H1 (cell line): ENCODE measurements around the gene LRRTM3. TPM values are rescaled to one million over a fixed set of nuclear protein-coding genes. Genes with fewer than 3 reads are reported as not detected.

Experiments used
- CTCF ChIA-PET: fragments of 300-600 bp; sonication (Branson Sonifier 250); formaldehyde crosslinking; loops from one replicate; lab custom pipeline; 2021; ENCODE audit not compliant: partially characterized antibody; lab: Charles Lee
- POLR2A ChIA-PET: fragments of 300-600 bp; sonication (Branson Sonifier 250); formaldehyde crosslinking; loops from one replicate; lab custom pipeline; 2021; ENCODE audit warnings: inconsistent platforms; ENCODE audit not compliant: partially characterized antibody; lab: Charles Lee
- DNase-seq, 2 experiments: peaks; one replicate each; pipeline versions ENCODE4 v3.0.0 to v3.0.0-alpha.2; 2010 to 2022; ENCODE audit warnings: low spot score in 2 of 2, low read depth in 1 of 2, mixed read lengths in 1 of 2
- FAIRE-seq: peaks from 2 replicates; lab custom pipeline; 2011; peaks lifted over from hg19 to GRCh38; lab: Jason Lieb, UNC
- H2AFZ ChIP-seq: 2 replicates; pipeline ENCODE4 v1.8.1; 2012; ENCODE audit warnings: low read length, inconsistent platforms
- H2AK5ac ChIP-seq: 2 replicates; pipeline ENCODE4 v1.6.1; 2013; ENCODE audit warnings: low read depth, low read length
- H2BK120ac ChIP-seq: replicated peaks from 2 replicates; pipeline ENCODE3; 2013; ENCODE audit warnings: low read depth, low read length, inconsistent platforms
- H2BK12ac ChIP-seq: 2 replicates; pipeline ENCODE4 v1.6.1; 2013; ENCODE audit warnings: low read depth, low read length
- H2BK15ac ChIP-seq: 2 replicates; pipeline ENCODE4 v1.6.1; 2013; ENCODE audit warnings: low read length
- H2BK20ac ChIP-seq: 2 replicates; pipeline ENCODE4 v1.6.1; 2013; ENCODE audit warnings: low read length
- H2BK5ac ChIP-seq: 2 replicates; pipeline ENCODE4 v1.6.1; 2013; ENCODE audit warnings: low read depth, low read length
- H3K14ac ChIP-seq: 2 replicates; pipeline ENCODE4 v1.6.1; 2013; ENCODE audit warnings: inconsistent platforms; ENCODE audit not compliant: insufficient read length
- H3K18ac ChIP-seq: 2 replicates; pipeline ENCODE4 v1.6.1; 2013; ENCODE audit warnings: low read length; ENCODE audit errors: extremely low read depth
- H3K23ac ChIP-seq: 2 replicates; pipeline ENCODE4 v1.6.1; 2013; ENCODE audit warnings: inconsistent platforms; ENCODE audit not compliant: insufficient read length
- H3K23me2 ChIP-seq: 2 replicates; pipeline ENCODE4 v1.6.1; 2013; ENCODE audit warnings: low read depth, low read length
- H3K27ac ChIP-seq: 2 replicates; pipeline ENCODE4 v1.6.1; 2011; ENCODE audit warnings: low read depth, low read length, inconsistent platforms
- H3K27me3 ChIP-seq, 4 experiments: replicated peaks in 1 of 4; 1 replicate in 1 of 4; 2 replicates in 3 of 4; pipeline versions ENCODE4 v1.6.1 to v1.8.1; 2011 to 2013; ENCODE audit warnings: low read length in 3 of 4, mild to moderate bottlenecking in 3 of 4, inconsistent platforms in 2 of 4, mixed read lengths in 2 of 4, moderate library complexity in 1 of 4; ENCODE audit not compliant: control insufficient read depth in 3 of 4, insufficient read depth in 3 of 4; ENCODE audit errors: extremely low read depth in 1 of 4
- H3K36me3 ChIP-seq, 4 experiments: 2 replicates each; pipeline versions ENCODE4 v1.6.1 to v1.8.1; 2011 to 2013; ENCODE audit warnings: mild to moderate bottlenecking in 4 of 4, low read length in 3 of 4, moderate library complexity in 2 of 4, control low read depth in 1 of 4, inconsistent platforms in 1 of 4; ENCODE audit not compliant: insufficient read depth in 4 of 4, control insufficient read depth in 2 of 4
- H3K4ac ChIP-seq: replicated peaks from 2 replicates; pipeline ENCODE3; 2013; ENCODE audit warnings: low read length, low read depth, mixed read lengths, inconsistent platforms; ENCODE audit not compliant: insufficient read length
- H3K4me1 ChIP-seq, 4 experiments: replicated peaks in 1 of 4; 1 replicate in 1 of 4; 2 replicates in 3 of 4; pipeline versions ENCODE4 v1.6.1 to v1.8.1; 2011 to 2013; ENCODE audit warnings: low read length in 3 of 4, inconsistent platforms in 2 of 4, mixed read lengths in 1 of 4; ENCODE audit not compliant: insufficient read depth in 4 of 4, control insufficient read depth in 3 of 4
- H3K4me2 ChIP-seq, 2 experiments: 2 replicates each; pipeline versions ENCODE4 v1.6.1 to v1.8.1; 2011 to 2013; ENCODE audit warnings: low read depth in 2 of 2, low read length in 2 of 2, control low read depth in 1 of 2, inconsistent platforms in 1 of 2, mild to moderate bottlenecking in 1 of 2; ENCODE audit not compliant: insufficient read depth in 1 of 2
- H3K4me3 ChIP-seq, 4 experiments: fragments of 200-600, 300-600 bp in 1 of 4; sonication (generic), shearing (Covaris generic), sonication (Bioruptor Twin) in 1 of 4; 2 replicates each; pipeline versions ENCODE4 v1.5.1 to v1.8.1; 2011 to 2016; ENCODE audit warnings: low read length in 4 of 4, low read depth in 3 of 4, control low read depth in 2 of 4, inconsistent platforms in 2 of 4, mild to moderate bottlenecking in 2 of 4, mixed read lengths in 1 of 4, moderate library complexity in 1 of 4; ENCODE audit not compliant: insufficient read depth in 2 of 4; ENCODE audit errors: extremely low read depth in 1 of 4
- H3K56ac ChIP-seq: replicated peaks from 2 replicates; pipeline ENCODE3; 2013; ENCODE audit warnings: low read depth, mild to moderate bottlenecking, mixed read lengths, low read length, inconsistent platforms; ENCODE audit not compliant: insufficient read length
- H3K79me1 ChIP-seq: 2 replicates; pipeline ENCODE4 v1.6.1; 2013; ENCODE audit warnings: low read depth, low read length, control low read depth
- H3K79me2 ChIP-seq, 2 experiments: 2 replicates each; pipeline versions ENCODE4 v1.6.1 to v1.8.1; 2012 to 2013; ENCODE audit warnings: low read length in 2 of 2, mild to moderate bottlenecking in 2 of 2, inconsistent platforms in 1 of 2; ENCODE audit not compliant: insufficient read depth in 2 of 2, control insufficient read depth in 1 of 2
- H3K9ac ChIP-seq, 4 experiments: replicated peaks in 1 of 4; 1 replicate in 1 of 4; 2 replicates in 3 of 4; pipeline versions ENCODE4 v1.6.1 to v1.8.1; 2011 to 2013; ENCODE audit warnings: low read depth in 3 of 4, low read length in 3 of 4, control low read depth in 2 of 4, mild to moderate bottlenecking in 2 of 4, moderate library complexity in 2 of 4, inconsistent platforms in 1 of 4; ENCODE audit errors: extremely low read depth in 1 of 4
- H3K9me3 ChIP-seq, 2 experiments: 2 replicates each; pipeline versions ENCODE4 v1.6.1 to v1.8.1; 2012 to 2013; ENCODE audit warnings: mild to moderate bottlenecking in 2 of 2, moderate library complexity in 2 of 2, control low read depth in 1 of 2, inconsistent platforms in 1 of 2, low read depth in 1 of 2, low read length in 1 of 2, mixed read lengths in 1 of 2; ENCODE audit not compliant: insufficient read depth in 2 of 2
- H4K20me1 ChIP-seq, 2 experiments: replicated peaks in 1 of 2; 2 replicates each; pipeline versions ENCODE3 to v1.8.1; 2011 to 2013; ENCODE audit warnings: inconsistent platforms in 2 of 2, low read length in 2 of 2, mild to moderate bottlenecking in 1 of 2; ENCODE audit not compliant: insufficient read depth in 2 of 2, control insufficient read depth in 1 of 2
- H4K5ac ChIP-seq: 2 replicates; pipeline ENCODE4 v1.6.1; 2013; ENCODE audit warnings: low read length, low read depth, mixed read lengths, inconsistent platforms; ENCODE audit not compliant: insufficient read length
- H4K8ac ChIP-seq: 2 replicates; pipeline ENCODE4 v1.8.0; 2013; ENCODE audit warnings: mild to moderate bottlenecking, moderate library complexity, low read length, inconsistent platforms; ENCODE audit not compliant: insufficient read depth; ENCODE audit errors: extremely low read depth
- H4K91ac ChIP-seq: replicated peaks from 2 replicates; pipeline ENCODE3; 2013; ENCODE audit warnings: low read length, mixed read lengths, inconsistent platforms; ENCODE audit not compliant: insufficient read length
- BACH1 ChIP-seq: IDR thresholded peaks from 2 replicates; pipeline ENCODE4 v1.6.1; 2012; ENCODE audit warnings: low read length, improper control_type of control experiment
- BRCA1 ChIP-seq: IDR thresholded peaks from 2 replicates; pipeline ENCODE4 v1.6.1; 2012; ENCODE audit warnings: low read depth, low read length, improper control_type of control experiment
- CBX5 ChIP-seq: fragments of 300-800, 300-1000 bp; sonication (generic); IDR thresholded peaks from 2 replicates; pipeline ENCODE4 v1.7.1; 2016; ENCODE audit warnings: antibody characterized with exemption, low read length, low read depth
- E2F6 ChIP-seq: IDR thresholded peaks from 2 replicates; pipeline ENCODE4 v1.6.1; 2012; ENCODE audit warnings: inconsistent platforms
- KDM4A ChIP-seq: IDR thresholded peaks from one replicate; pipeline ENCODE4 v1.7.1; 2012; ENCODE audit warnings: low read depth, mild to moderate bottlenecking, moderate library complexity, low read length, inconsistent platforms; ENCODE audit not compliant: severe bottlenecking
- PHF8 ChIP-seq: fragments of 200-600 bp; sonication (generic); conservative IDR thresholded peaks from 2 replicates; pipeline ENCODE4 v1.7.1; 2012; ENCODE audit warnings: low read depth, mild to moderate bottlenecking, inconsistent platforms, low read length, moderate library complexity
- RBBP5 ChIP-seq: IDR thresholded peaks from 2 replicates; pipeline ENCODE4 v1.7.1; 2012; ENCODE audit warnings: low read depth, mild to moderate bottlenecking, inconsistent platforms, low read length, moderate library complexity, borderline replicate concordance
- RFX5 ChIP-seq: IDR thresholded peaks from 2 replicates; pipeline ENCODE4 v1.6.1; 2011; ENCODE audit warnings: low read depth, low read length, improper control_type of control experiment, borderline replicate concordance
- SP4 ChIP-seq: IDR thresholded peaks from 2 replicates; pipeline ENCODE4 v1.6.1; 2012; ENCODE audit warnings: low read length, inconsistent platforms
- SRF ChIP-seq: IDR thresholded peaks from 2 replicates; pipeline ENCODE4 v1.6.1; 2011; ENCODE audit warnings: mild to moderate bottlenecking, low read depth, low read length, moderate library complexity
- TCF12 ChIP-seq: IDR thresholded peaks from 2 replicates; pipeline ENCODE4 v1.6.1; 2011; ENCODE audit warnings: low read depth, mild to moderate bottlenecking, low read length
- ZNF274 ChIP-seq: IDR thresholded peaks from 2 replicates; pipeline ENCODE4 v1.7.0; 2012; ENCODE audit warnings: low read length, borderline replicate concordance; ENCODE audit errors: extremely low read depth
- WGBS, 2 experiments: shearing (Covaris generic) in 1 of 2; methylation state at CpG; one replicate each; pipeline versions ENCODE4 v1.1.6 to v1.1.7; 2013 to 2015; ENCODE audit warnings: low lambda C conversion rate in 2 of 2, mixed read lengths in 2 of 2, inconsistent platforms in 1 of 2, low coverage in 1 of 2, missing lambda C conversion rate in 1 of 2; ENCODE audit not compliant: insufficient replicate concordance in 2 of 2, insufficient coverage in 1 of 2, insufficient read length in 1 of 2; ENCODE audit errors: extremely low coverage in 1 of 2, missing lambda C conversion rate in 1 of 2; 5-methylcytosine and 5-hydroxymethylcytosine counted together
- polyA plus RNA-seq, 7 experiments: library from polyadenylated mRNA; depleted of rRNA in 3 of 7; stranded (reverse) in 5 of 7; unstranded in 2 of 7; fragments of >200 nt in 5 of 7; fragments of 200-250 nt in 2 of 7; gene quantifications; 1 replicate in 5 of 7; 2 replicates in 1 of 7; 4 replicates in 1 of 7; pipeline versions ENCODE4 v1.2.1 to v1.2.3, GENCODE V29; 2011 to 2013; ENCODE audit warnings: missing spikeins in 2 of 7, mixed read lengths in 2 of 7
- total RNA-seq: library from RNA; stranded (reverse); fragmentation: NEBNext Ultra II Directional; extraction: Animal tissue kit (Norgen Biotek cat#: 25700); gene quantifications from 2 replicates; pipeline ENCODE4 v1.2.1, GENCODE V29; 2021

The LRRTM3 gene
- total and polyA plus RNA-seq, 2 of the 8 experiments (the other 6 are each of a cell fraction or from before 2014, with no cell fraction given), result 0.33 to 0.48 TPM

GRCh38 chr10:66999762-67000545 is 74.1 kb downstream of the LRRTM3 start:
- Histone ChIP-seq H4K20me1 (no peaks in the 10 kb centered on the region), H2AK5ac (no peak overlapping the region), H3K79me2 (no peaks in the 10 kb centered on the region), H2BK12ac (no peak overlapping the region), H4K8ac (no peak overlapping the region), H2BK15ac (no peak overlapping the region), H3K27me3 (no peaks in the 10 kb centered on the region), H3K9me3 (no peaks in the 10 kb centered on the region), H3K79me1 (no peaks in the 10 kb centered on the region), H3K23me2 (no peaks in the 10 kb centered on the region), H3K14ac (no peak overlapping the region), H4K5ac (no peak overlapping the region), H3K4me2 (no peak overlapping the region), H3K36me3 (no peaks in the 10 kb centered on the region), H3K4ac (no peak overlapping the region), H2BK5ac (no peak overlapping the region), H3K27ac (no peak overlapping the region), H4K91ac (no peak overlapping the region), H2BK120ac (no peak overlapping the region), H3K18ac (no peak overlapping the region), H3K9ac (no peak overlapping the region), H3K4me1 (no peaks in the 10 kb centered on the region), H3K4me3 (no peak overlapping the region), H3K56ac (no peak overlapping the region), H2BK20ac (no peak overlapping the region), H2AFZ (no peak overlapping the region), H3K23ac (no peak overlapping the region)
- POLR2A ChIA-PET, result no interaction called here
- CTCF ChIA-PET, result no interaction called here
- TF ChIP-seq SP4 (no peak), KDM4A (no peak), BRCA1 (no peak), PHF8 (no peak), ZNF274 (no peak), CBX5 (no peak), TCF12 (no peak), SRF (no peak), E2F6 (no peak), BACH1 (no peak), RFX5 (no peak), RBBP5 (no peak)
- no peak for DNase-seq
- FAIRE-seq, result no peak
- 89% methylated on average over 3 of the region's 3 CpGs; no CpG with 5 or more reads in 1 of the 2 experiments for WGBS, 2 experiments
